AG04449 (cell line): ENCODE measurements around the gene KRTAP4-7.
"Not testable (repeated sequence)": the region's sequence is repeated elsewhere in the genome, so short reads cannot be mapped to it uniquely, and the experiment has no call there.

Source experiments
- CTCF ChIA-PET: fragments of 350-600 bp; formaldehyde crosslinking; extraction: SDS; loops from one replicate; lab custom pipeline; 2021; ENCODE audit warnings: antibody characterized with exemption; lab: Yijun Ruan, JAX
- POLR2A ChIA-PET: fragments of 400-600, 350-600 bp; formaldehyde crosslinking; extraction: SDS; loops from one replicate; lab custom pipeline; 2020; ENCODE audit warnings: antibody characterized with exemption, inconsistent platforms; lab: Yijun Ruan, JAX
- DNase-seq: peaks from one replicate; pipeline ENCODE4 v3.0.0-alpha.2; 2010; ENCODE audit warnings: low read depth, low spot score
- H3K4me3 ChIP-seq: 2 replicates; pipeline ENCODE4 v1.5.1; 2011; ENCODE audit warnings: low read depth, mild to moderate bottlenecking, control low read depth, low read length
- CTCF ChIP-seq: IDR thresholded peaks from one replicate; pipeline ENCODE4 v1.5.1; 2011; ENCODE audit warnings: mild to moderate bottlenecking, moderate library complexity, low read length, control low read depth, inconsistent platforms; ENCODE audit not compliant: insufficient read depth; ENCODE audit errors: missing control alignments

The KRTAP4-7 gene

GRCh38 chr17:41121742-41122141 lies 37.8 kb downstream of the KRTAP4-7 start:
- CTCF ChIA-PET: no interaction called here
- TF ChIP-seq CTCF: no peak
- POLR2A ChIA-PET: no interaction called here
- no peak for DNase-seq
- H3K4me3 ChIP-seq: no peak overlapping the region

- CTCF ChIA-PET: interaction anchor here (1.3 kb wide), 1 partner anchor 426 kb away, joined by 5 read pairs; no protein-coding TSS in a partner anchor
- POLR2A ChIA-PET, DNase-seq, H3K4me3 ChIP-seq: not testable (repeated sequence)
Observed at GRCh38 chr17:41123292-41123990, 39.5 kb downstream of the KRTAP4-7 start.

GRCh38 chr17:41123991-41124371 lies 40.0 kb downstream of the KRTAP4-7 start, which contains the start of gene KRTAP4-12:
KRTAP4-12 (minus strand) TSS chr17:41124182; CDS start chr17:41124122, 60 bp downstream.
- POLR2A ChIA-PET, H3K4me3 ChIP-seq, DNase-seq: not testable (repeated sequence)
- CTCF ChIA-PET: interaction anchor here (1.0 to 1.3 kb wide), 2 partner anchors 17 to 425 kb away, joined by 3 to 5 read pairs; no protein-coding TSS in a partner anchor

- ChIA-PET POLR2A (no interaction called here), CTCF (interaction anchor here (1.0 to 1.3 kb wide), 2 partner anchors 16 to 424 kb away, joined by 3 to 5 read pairs; no protein-coding TSS in a partner anchor)
- no peak overlapping the region for H3K4me3 ChIP-seq
Observed at GRCh38 chr17:41125064-41125463, 41.1 kb downstream of the KRTAP4-7 start.

GRCh38 chr17:41126412-41126811 lies 42.5 kb downstream of the KRTAP4-7 start:
- no peak for DNase-seq
- POLR2A ChIA-PET: no interaction called here
- H3K4me3 ChIP-seq: no peak overlapping the region
- CTCF ChIA-PET: no interaction called here
- no peak for TF ChIP-seq CTCF

More at GRCh38 chr17:41125064-41125463, 41.1 kb downstream of the KRTAP4-7 start:
- TF ChIP-seq CTCF: no peak
- DNase-seq: no peak

GRCh38 chr17:41127371-41127770 lies 43.4 kb downstream of the KRTAP4-7 start:
- no peak for TF ChIP-seq CTCF
- no peak for DNase-seq
- H3K4me3 ChIP-seq: no peak overlapping the region
- ChIA-PET CTCF (no interaction called here), POLR2A (no interaction called here)

GRCh38 chr17:41131979-41132378 lies 48.0 kb downstream of the KRTAP4-7 start:
- TF ChIP-seq CTCF: no peak
- ChIA-PET POLR2A (interaction anchor here (0.6 kb wide), 1 partner anchor 10 kb away, joined by 3 read pairs; no protein-coding TSS in a partner anchor), CTCF (no interaction called here)
- no peak overlapping the region for H3K4me3 ChIP-seq
- no peak for DNase-seq
